Heart right ventricle (tissue), 16 donors: Measurements from ENCODE around the gene RPL37. TPM values are rescaled to one million over a fixed set of nuclear protein-coding genes. Genes with fewer than 3 reads are reported as not detected.

Source experiments
- ATAC-seq, 8 donors: fragments of 200-7000 bp; cut with Tn5 transposase; one replicate each; pipeline ENCODE4 v1.9.1; 2020; ENCODE audit warnings: mild to moderate bottlenecking in 8 of 8, moderate library complexity in 8 of 8, moderate number of reproducible peaks in 1 of 8
- DNase-seq, 2 donors: peaks; one replicate each; pipeline ENCODE4 v3.0.0-alpha.2; 2020
- H3K27ac ChIP-seq, 10 donors: fragments of 200-600 bp; sonication (generic) in 2 of 10; one replicate each; pipeline versions ENCODE4 v1.5.0 to v1.8.0; 2020 to 2022; ENCODE audit warnings: mild to moderate bottlenecking in 3 of 10
- H3K27me3 ChIP-seq, 7 donors: fragments of 200-600 bp; one replicate each; pipeline ENCODE4 v1.8.0; 2021 to 2022; ENCODE audit warnings: mild to moderate bottlenecking in 2 of 7
- H3K36me3 ChIP-seq, 9 donors: fragments of 200-600 bp; sonication (generic) in 1 of 9; one replicate each; pipeline versions ENCODE4 v1.5.0 to v1.8.0; 2020 to 2022; ENCODE audit warnings: mild to moderate bottlenecking in 2 of 9
- H3K4me1 ChIP-seq, 9 donors: fragments of 200-600 bp; sonication (generic) in 1 of 9; one replicate each; pipeline versions ENCODE4 v1.5.0 to v1.8.0; 2020 to 2022; ENCODE audit warnings: mild to moderate bottlenecking in 4 of 9
- H3K4me3 ChIP-seq, 10 donors: fragments of 200-600 bp; sonication (generic) in 2 of 10; one replicate each; pipeline versions ENCODE4 v1.5.0 to v1.8.0; 2020 to 2022; ENCODE audit warnings: mild to moderate bottlenecking in 7 of 10, moderate library complexity in 2 of 10
- H3K9me3 ChIP-seq, 11 donors: fragments of 200-600 bp in 10 of 11; sonication (generic) in 2 of 11; one replicate each; pipeline versions ENCODE4 v1.5.0 to v1.8.0; 2013 to 2022; ENCODE audit warnings: mild to moderate bottlenecking in 2 of 11, control low read depth in 1 of 11, moderate library complexity in 1 of 11
- CTCF ChIP-seq, 9 donors: fragments of 200-600 bp; sonication (generic) in 2 of 9; IDR thresholded peaks; one replicate each; pipeline versions ENCODE4 v1.5.0 to v1.8.0; 2021 to 2022; ENCODE audit warnings: antibody characterized with exemption in 9 of 9, mild to moderate bottlenecking in 5 of 9, moderate library complexity in 1 of 9
- WGBS, 2 donors: extraction: QIAGEN DNeasy Blood & Tissue Kit; methylation state at CpG; one replicate each; pipeline ENCODE4 v1.1.7; 2013; ENCODE audit warnings: inconsistent platforms in 1 of 2; 5-methylcytosine and 5-hydroxymethylcytosine counted together
- intact Hi-C, 10 donors: fragments of 100-400 bp; cut with DNase I; formaldehyde crosslinking; loops; one replicate each; pipeline versions ENCODE4 v1.11.1 to v1.14.2; 2022
- polyA plus RNA-seq, 2 donors: library from polyadenylated mRNA; stranded (reverse); fragments of 200-250 nt; gene quantifications; one replicate each; pipeline ENCODE4 v1.2.3, GENCODE V29; 2013
- total RNA-seq, 10 donors: library from RNA; stranded (reverse); fragmentation: NEBNext Ultra II Directional in 3 of 10; extraction: Animal tissue kit (Norgen Biotek cat#: 25700) in 3 of 10; gene quantifications; one replicate each; pipeline versions ENCODE4 v1.2.1 to v1.2.4, GENCODE V29; 2021 to 2023
- donor health status: Arrhythmogenic right ventricular cardiomyopathy.
- donor health status: ischemic (EF 13 %, LVEDD 7.1; RV severe dilation, severe dysfunction).
- donor health status: healthy with polysubstance abuse.
- donor health status: DM: no; HTN: yes; CAD: no.
- donor health status: DM: no; HTN: no; CAD: no.
- donor health status: ischemic (EF 25% LVEDD 6.9; RV normal size, moderate dysfunction).
- donor health status: ischemic (EF 25% LVEDD 5.7; RV mildly dilated, moderate dysfunction).
- donor health status: healthy.
- donor health status: DM: yes; HTN: yes; CAD: no.
- donor health status: Ischemic cardiomyopathy.
- donor health status: ischemic (EF 35%, LVEDD 5.7; RV mildly dilated, moderate dysfunction).
- donor health status: nonischemic (EF 11% LVEDD 7.7; RV severe dilation, severe dysfunction).
- donor health status: DM: yes; HTN: yes; CAD: no.
- donor health status: PGD.
- donor health status: ischemic (EF 29% LVEDD 5.4; RV normal size, mild dysfunction).
- donor health status: nonischemic (EF 23%, LVEDD 6.1; RV moderate dilation, normal function).

The RPL37 gene
- total and polyA plus RNA-seq, 12 donors = 530 to 1,864 (median 597) TPM

- Histone ChIP-seq H3K27ac (no peak overlapping the region), H3K9me3 (no peaks in the 10 kb centered on the region), H3K27me3 (no peaks in the 10 kb centered on the region), H3K4me1 (peaks cover 0 to 65% (median 33%) of the 10 kb centered on the region in 9 donors), H3K36me3 (peaks cover 0 to 25% (median 7%) of the 10 kb centered on the region in 9 donors), H3K4me3 (no peak overlapping the region)
- WGBS, 2 donors = 79 to 84% methylated on average over 5 of the region's 5 CpGs
- no peak for DNase-seq
- no peak for TF ChIP-seq CTCF (IDR thresholded peaks at IDR 0.05)
- ATAC-seq = no peak
- intact Hi-C loops = no loop called here
Measured at GRCh38 chr5:40780199-40780598, 54.8 kb downstream of the RPL37 start.

GRCh38 chr5:40779561-40779960 is 55.5 kb downstream of the RPL37 start:
- no peaks in the 10 kb centered on the region for H3K27me3 ChIP-seq
- no peaks in the 10 kb centered on the region for H3K9me3 ChIP-seq
- intact Hi-C loops = no loop called here
- DNase-seq (no peak), ATAC-seq (no peak)
- no peak overlapping the region for H3K27ac ChIP-seq
- no peak overlapping the region for H3K4me3 ChIP-seq
- peaks cover 0 to 63% (median 33%) of the 10 kb centered on the region in 9 donors for H3K4me1 ChIP-seq
- WGBS, 2 donors = 93 to 96% methylated on average over 6 of the region's 6 CpGs
- peaks cover 0 to 32% (median 13%) of the 10 kb centered on the region in 9 donors for H3K36me3 ChIP-seq
- TF ChIP-seq CTCF (IDR thresholded peaks at IDR 0.05) = no peak

GRCh38 chr5:40778133-40778532 is 56.9 kb downstream of the RPL37 start:
- no peak overlapping the region for H3K27ac ChIP-seq
- no peak for TF ChIP-seq CTCF (IDR thresholded peaks at IDR 0.05)
- 98% methylated on average over 1 of the region's 1 CpG for WGBS, 2 donors
- peaks cover 0 to 50% (median 28%) of the 10 kb centered on the region in 9 donors for H3K4me1 ChIP-seq
- no peak overlapping the region for H3K4me3 ChIP-seq
- no peaks in the 10 kb centered on the region for H3K9me3 ChIP-seq
- no peaks in the 10 kb centered on the region for H3K27me3 ChIP-seq
- H3K36me3 ChIP-seq = peaks cover 0 to 46% (median 14%) of the 10 kb centered on the region in 9 donors
- intact Hi-C loops = no loop called here
- DNase-seq (no peak), ATAC-seq (no peak)

GRCh38 chr5:40776658-40776977 is 58.4 kb downstream of the RPL37 start:
- DNase-seq (no peak), ATAC-seq (no peak)
- no peaks in the 10 kb centered on the region for H3K27me3 ChIP-seq
- H3K9me3 ChIP-seq = no peaks in the 10 kb centered on the region
- H3K36me3 ChIP-seq = peaks cover 0 to 60% (median 21%) of the 10 kb centered on the region in 9 donors
- peaks cover 0 to 35% (median 13%) of the 10 kb centered on the region in 9 donors for H3K4me1 ChIP-seq
- WGBS, 2 donors = 88 to 90% methylated on average over 1 of the region's 1 CpG
- intact Hi-C loops = no loop called here
- TF ChIP-seq CTCF (IDR thresholded peaks at IDR 0.05) = no peak
- no peak overlapping the region for H3K27ac ChIP-seq
- H3K4me3 ChIP-seq = no peak overlapping the region
